GM10248 (cell line): ENCODE results near the gene NOD1.

Experiments
- CTCF ChIA-PET: fragments of 300-600 bp; sonication (Branson Sonifier 250); formaldehyde crosslinking; extraction: SDS; loops from one replicate; lab custom pipeline; 2021; ENCODE audit warnings: antibody characterized with exemption; lab: Yijun Ruan, JAX
- POLR2A ChIA-PET: fragments of 350-650 bp; sonication (Branson Sonifier 250); formaldehyde crosslinking; extraction: SDS; loops from one replicate; lab custom pipeline; 2020; ENCODE audit warnings: antibody characterized with exemption; lab: Yijun Ruan, JAX
- DNase-seq: peaks from one replicate; pipeline ENCODE4 v3.0.0; 2012; ENCODE audit errors: extremely low spot score
- CTCF ChIP-seq: IDR thresholded peaks from 2 replicates; pipeline ENCODE4 v1.5.1; 2012; ENCODE audit warnings: mild to moderate bottlenecking, low read depth; ENCODE audit errors: extremely low read depth, missing control alignments, control extremely low read depth

Gene NOD1

GRCh38 chr7:30470771-30471170, 7.8 kb downstream of the NOD1 start:
- POLR2A ChIA-PET, result no interaction called here
- DNase-seq, result no peak
- no peak for TF ChIP-seq CTCF
- CTCF ChIA-PET, result no interaction called here

GRCh38 chr7:30470163-30470770, 8.3 kb downstream of the NOD1 start:
- POLR2A ChIA-PET, result no interaction called here
- CTCF ChIA-PET, result interaction anchor here (2.4 kb wide), 1 partner anchor 8 kb away, joined by 12 read pairs; the partner anchor contains the start of gene NOD1
- DNase-seq, result no peak
- TF ChIP-seq CTCF, result no peak

GRCh38 chr7:30469303-30469702, 9.3 kb downstream of the NOD1 start:
- ChIA-PET CTCF (interaction anchor here (0.8 to 2.4 kb wide), 2 partner anchors 9 to 22 kb away, joined by 3 to 12 read pairs; partner anchors contain the start of gene NOD1), POLR2A (no interaction called here)
- DNase-seq, result no peak
- TF ChIP-seq CTCF, result no peak

GRCh38 chr7:30468791-30469190, 9.8 kb downstream of the NOD1 start:
- TF ChIP-seq CTCF, result no peak
- CTCF ChIA-PET, result interaction anchor here (0.8 to 2.4 kb wide), 2 partner anchors 9 to 22 kb away, joined by 3 to 12 read pairs; partner anchors contain the start of gene NOD1
- no peak for DNase-seq
- POLR2A ChIA-PET, result no interaction called here

- TF ChIP-seq CTCF, result no peak
- CTCF ChIA-PET, result interaction anchor here (2.4 kb wide), 1 partner anchor 10 kb away, joined by 12 read pairs; the partner anchor contains the start of gene NOD1
- POLR2A ChIA-PET, result no interaction called here
- no peak for DNase-seq
Observed at GRCh38 chr7:30468041-30468440, 10.5 kb downstream of the NOD1 start.

- no peak for DNase-seq
- no peak for TF ChIP-seq CTCF
- POLR2A ChIA-PET, result no interaction called here
- CTCF ChIA-PET, result no interaction called here
Observed at GRCh38 chr7:30467271-30467670, 11.3 kb downstream of the NOD1 start.
